HCT116 (cell line): ENCODE results near the gene RNF220.

Experiments used
- FOSL1 ChIP-seq: IDR thresholded peaks from 2 replicates; pipeline ENCODE4 v1.6.1; 2012; ENCODE audit warnings: low read depth
- JUND ChIP-seq: IDR thresholded peaks from 2 replicates; pipeline ENCODE4 v1.6.1; 2012
- POLR2AphosphoS5 ChIP-seq: IDR thresholded peaks from 2 replicates; pipeline ENCODE4 v1.6.1; 2011; ENCODE audit warnings: mild to moderate bottlenecking, low read depth, low read length, moderate library complexity
- TF ChIP-seq, protein P1 (sequence below), 3 experiments: fragments of 200-600 bp in 1 of 3; sonication (generic) in 1 of 3; IDR thresholded peaks in 2 of 3; conservative IDR thresholded peaks in 1 of 3; 2 replicates each; pipeline ENCODE4 v1.5.1; 2012 to 2017; ENCODE audit warnings: low read depth in 2 of 3, low read length in 2 of 3, antibody characterized with exemption in 1 of 3, borderline replicate concordance in 1 of 3, control low read depth in 1 of 3, mild to moderate bottlenecking in 1 of 3, mixed read lengths in 1 of 3, mixed run types in 1 of 3, moderate library complexity in 1 of 3; ENCODE audit not compliant: insufficient read depth in 1 of 3
- TF ChIP-seq, protein P2 (sequence below): IDR thresholded peaks from 2 replicates; pipeline ENCODE4 v1.6.1; 2012

DNA sequence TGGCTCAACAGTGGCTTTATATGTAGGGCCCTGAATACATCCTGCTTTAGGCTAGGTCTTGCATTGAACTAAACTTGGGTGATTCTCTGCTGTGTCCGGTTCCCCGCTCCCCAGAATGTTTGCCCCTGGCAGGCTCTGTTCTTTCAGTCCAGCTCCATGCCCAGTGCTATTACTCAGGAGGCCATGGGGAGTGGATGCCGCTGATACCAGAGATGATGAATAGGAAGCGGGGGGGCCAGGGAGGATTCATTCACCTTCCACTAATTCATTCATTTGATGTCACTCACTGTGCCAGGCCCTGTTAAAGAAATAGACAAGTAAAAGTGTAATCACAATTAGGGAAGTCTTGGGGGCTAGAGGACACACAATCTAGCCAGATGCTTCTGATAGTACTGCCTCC is 185.4 kb downstream of the RNF220 start:
- TF ChIP-seq, protein P1, sequence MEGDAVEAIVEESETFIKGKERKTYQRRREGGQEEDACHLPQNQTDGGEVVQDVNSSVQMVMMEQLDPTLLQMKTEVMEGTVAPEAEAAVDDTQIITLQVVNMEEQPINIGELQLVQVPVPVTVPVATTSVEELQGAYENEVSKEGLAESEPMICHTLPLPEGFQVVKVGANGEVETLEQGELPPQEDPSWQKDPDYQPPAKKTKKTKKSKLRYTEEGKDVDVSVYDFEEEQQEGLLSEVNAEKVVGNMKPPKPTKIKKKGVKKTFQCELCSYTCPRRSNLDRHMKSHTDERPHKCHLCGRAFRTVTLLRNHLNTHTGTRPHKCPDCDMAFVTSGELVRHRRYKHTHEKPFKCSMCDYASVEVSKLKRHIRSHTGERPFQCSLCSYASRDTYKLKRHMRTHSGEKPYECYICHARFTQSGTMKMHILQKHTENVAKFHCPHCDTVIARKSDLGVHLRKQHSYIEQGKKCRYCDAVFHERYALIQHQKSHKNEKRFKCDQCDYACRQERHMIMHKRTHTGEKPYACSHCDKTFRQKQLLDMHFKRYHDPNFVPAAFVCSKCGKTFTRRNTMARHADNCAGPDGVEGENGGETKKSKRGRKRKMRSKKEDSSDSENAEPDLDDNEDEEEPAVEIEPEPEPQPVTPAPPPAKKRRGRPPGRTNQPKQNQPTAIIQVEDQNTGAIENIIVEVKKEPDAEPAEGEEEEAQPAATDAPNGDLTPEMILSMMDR (IDR thresholded peaks at IDR 0.05 in 2 of 3, conservative IDR thresholded peaks at IDR 0.05 in 1 of 3; ENCODE audit: borderline replicate concordance in 1 of 3, insufficient read depth in 1 of 3, low read depth in 2 of 3, low read length in 2 of 3): no peak
- no peak for TF ChIP-seq POLR2AphosphoS5
- TF ChIP-seq JUND: no peak
- TF ChIP-seq, protein P2, sequence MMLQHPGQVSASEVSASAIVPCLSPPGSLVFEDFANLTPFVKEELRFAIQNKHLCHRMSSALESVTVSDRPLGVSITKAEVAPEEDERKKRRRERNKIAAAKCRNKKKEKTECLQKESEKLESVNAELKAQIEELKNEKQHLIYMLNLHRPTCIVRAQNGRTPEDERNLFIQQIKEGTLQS: no peak
- TF ChIP-seq FOSL1: no peak
